Muscle layer of duodenum (tissue), 2 donors: ENCODE data around the gene LRRC45.
A peak's percentile ranks its signal among the peaks of the same experiment; 100 is the strongest.

Source experiments
- H3K27ac ChIP-seq: one replicate; pipeline ENCODE4 v1.7.0; 2013; ENCODE audit warnings: mild to moderate bottlenecking, low read length
- H3K27me3 ChIP-seq: one replicate; pipeline ENCODE4 v1.7.0; 2013; ENCODE audit warnings: low read depth, mild to moderate bottlenecking, control low read depth, low read length
- H3K36me3 ChIP-seq, 2 donors: one replicate each; pipeline ENCODE4 v1.7.0; 2013; ENCODE audit warnings: low read length in 2 of 2, control low read depth in 1 of 2, mild to moderate bottlenecking in 1 of 2; ENCODE audit not compliant: insufficient read depth in 2 of 2, control insufficient read depth in 1 of 2
- H3K4me1 ChIP-seq, 2 donors: one replicate each; pipeline ENCODE4 v1.7.0; 2013; ENCODE audit warnings: low read length in 2 of 2, mild to moderate bottlenecking in 2 of 2, control low read depth in 1 of 2, moderate library complexity in 1 of 2; ENCODE audit not compliant: insufficient read depth in 2 of 2, control insufficient read depth in 1 of 2
- H3K4me3 ChIP-seq, 2 donors: one replicate each; pipeline ENCODE4 v1.7.0; 2013; ENCODE audit warnings: low read length in 2 of 2, low read depth in 1 of 2, mild to moderate bottlenecking in 1 of 2
- H3K9me3 ChIP-seq, 2 donors: one replicate each; pipeline ENCODE4 v1.7.0; 2013; ENCODE audit warnings: low read length in 2 of 2, control low read depth in 1 of 2, mild to moderate bottlenecking in 1 of 2; ENCODE audit not compliant: control insufficient read depth in 1 of 2
- donor health status: healthy.

The LRRC45 gene

GRCh38 chr17:82024859-82025258 lies 1.8 kb downstream of the LRRC45 start:
- Histone ChIP-seq H3K27ac (no peak overlapping the region), H3K36me3 (peaks cover 0 to 11% of the 10 kb centered on the region in 2 donors), H3K9me3 (no peaks in the 10 kb centered on the region), H3K4me3 (no peak overlapping the region), H3K4me1 (peaks cover 12 to 29% of the 10 kb centered on the region in 2 donors), H3K27me3 (no peaks in the 10 kb centered on the region)

GRCh38 chr17:82025401-82026107 lies 2.4 kb downstream of the LRRC45 start:
- no peak overlapping the region for H3K4me3 ChIP-seq
- peaks cover 12 to 35% of the 10 kb centered on the region in 2 donors for H3K4me1 ChIP-seq
- H3K36me3 ChIP-seq = peaks cover 0 to 11% of the 10 kb centered on the region in 2 donors
- H3K27ac ChIP-seq = no peak overlapping the region
- no peaks in the 10 kb centered on the region for H3K9me3 ChIP-seq
- H3K27me3 ChIP-seq = no peaks in the 10 kb centered on the region

- Histone ChIP-seq H3K27ac (no peak overlapping the region), H3K36me3 (peaks cover 0 to 11% of the 10 kb centered on the region in 2 donors), H3K27me3 (no peaks in the 10 kb centered on the region), H3K9me3 (no peaks in the 10 kb centered on the region), H3K4me1 (peaks cover 7 to 33% of the 10 kb centered on the region in 2 donors), H3K4me3 (no peak overlapping the region)
Observed at GRCh38 chr17:82028246-82028645, 5.1 kb downstream of the LRRC45 start.

- Histone ChIP-seq H3K27me3 (no peaks in the 10 kb centered on the region), H3K27ac (no peak overlapping the region), H3K9me3 (no peaks in the 10 kb centered on the region), H3K4me1 (peaks cover 5 to 27% of the 10 kb centered on the region in 2 donors), H3K36me3 (peaks cover 0 to 11% of the 10 kb centered on the region in 2 donors), H3K4me3 (no peak overlapping the region)
Observed at GRCh38 chr17:82028966-82029365, 5.9 kb downstream of the LRRC45 start.

GRCh38 chr17:82029391-82029790 lies 6.3 kb downstream of the LRRC45 start:
- H3K4me1 ChIP-seq = peaks cover 1 to 22% of the 10 kb centered on the region in 2 donors
- H3K27ac ChIP-seq = no peak overlapping the region
- H3K27me3 ChIP-seq = no peaks in the 10 kb centered on the region

GRCh38 chr17:82029990-82030469 lies 6.9 kb downstream of the LRRC45 start:
- Histone ChIP-seq H3K27me3 (no peaks in the 10 kb centered on the region), H3K27ac (no peak overlapping the region), H3K36me3 (peaks cover 0 to 11% of the 10 kb centered on the region in 2 donors), H3K9me3 (no peaks in the 10 kb centered on the region), H3K4me1 (peaks cover 0 to 20% of the 10 kb centered on the region in 2 donors), H3K4me3 (peak overlapping the region in 1 of 2 donors; percentile 66)

More at GRCh38 chr17:82029391-82029790, 6.3 kb downstream of the LRRC45 start:
- no peaks in the 10 kb centered on the region for H3K9me3 ChIP-seq
- peaks cover 0 to 11% of the 10 kb centered on the region in 2 donors for H3K36me3 ChIP-seq
- H3K4me3 ChIP-seq = no peak overlapping the region

GRCh38 chr17:82030470-82031302 lies 7.6 kb downstream of the LRRC45 start:
- no peaks in the 10 kb centered on the region for H3K9me3 ChIP-seq
- no peak overlapping the region for H3K27ac ChIP-seq
- peak overlapping the region; percentile 26 to 66 for H3K4me3 ChIP-seq
- H3K27me3 ChIP-seq = no peaks in the 10 kb centered on the region
- H3K36me3 ChIP-seq = peaks cover 0 to 11% of the 10 kb centered on the region in 2 donors
- H3K4me1 ChIP-seq = peaks cover 0 to 20% of the 10 kb centered on the region in 2 donors

GRCh38 chr17:82031303-82031884 lies 8.3 kb downstream of the LRRC45 start, which contains the start of gene RAC3:
RAC3 (plus strand) TSS chr17:82031678; CDS start chr17:82031762, 84 bp downstream.
- Histone ChIP-seq H3K9me3 (no peaks in the 10 kb centered on the region), H3K4me1 (peaks cover under 1 to 26% of the 10 kb centered on the region in 2 donors)

GRCh38 chr17:82031885-82032627 lies 9.0 kb downstream of the LRRC45 start:
- H3K4me1 ChIP-seq = peaks cover 4 to 32% of the 10 kb centered on the region in 2 donors
- H3K4me3 ChIP-seq = peak overlapping the region in 1 of 2 donors; percentile 42
- H3K27ac ChIP-seq = no peak overlapping the region
- no peaks in the 10 kb centered on the region for H3K27me3 ChIP-seq
- peaks cover 0 to 11% of the 10 kb centered on the region in 2 donors for H3K36me3 ChIP-seq
- no peaks in the 10 kb centered on the region for H3K9me3 ChIP-seq

More at GRCh38 chr17:82031303-82031884, 8.3 kb downstream of the LRRC45 start, which contains the start of gene RAC3:
- Histone ChIP-seq H3K27me3 (no peaks in the 10 kb centered on the region), H3K4me3 (peak within 1 kb of the TSS; percentile 26 to 66), H3K36me3 (peaks cover 0 to 11% of the 10 kb centered on the region in 2 donors), H3K27ac (no peak within 1 kb of the TSS)

- no peaks in the 10 kb centered on the region for H3K9me3 ChIP-seq
- peaks cover 0 to 4% of the 10 kb centered on the region in 2 donors for H3K36me3 ChIP-seq
- H3K4me3 ChIP-seq = no peak overlapping the region
- no peak overlapping the region for H3K27ac ChIP-seq
- H3K4me1 ChIP-seq = peaks cover 8 to 36% of the 10 kb centered on the region in 2 donors
- no peaks in the 10 kb centered on the region for H3K27me3 ChIP-seq
Observed at GRCh38 chr17:82033359-82034085, 10.4 kb downstream of the LRRC45 start.
